Left ventricle myocardium inferior (tissue), 1 donor: ENCODE data around the gene CDH22. TPM values are rescaled to one million over a fixed set of nuclear protein-coding genes. Genes with fewer than 3 reads are reported as not detected.

Experiments
- DNase-seq: peaks from one replicate; pipeline ENCODE4 v3.0.0-alpha.2; 2020
- H3K27ac ChIP-seq: fragments of 200-600 bp; replicated peaks from 2 replicates; pipeline ENCODE4 v1.8.0; 2021
- H3K27me3 ChIP-seq: fragments of 200-600 bp; 2 replicates; pipeline ENCODE4 v1.8.0; 2021; ENCODE audit warnings: low read depth
- H3K36me3 ChIP-seq: fragments of 200-600 bp; 2 replicates; pipeline ENCODE4 v1.8.0; 2021
- H3K4me1 ChIP-seq: fragments of 200-600 bp; 2 replicates; pipeline ENCODE4 v1.8.0; 2021
- H3K4me3 ChIP-seq: fragments of 200-600 bp; 2 replicates; pipeline ENCODE4 v1.8.0; 2021; ENCODE audit warnings: mild to moderate bottlenecking, moderate library complexity
- H3K9me3 ChIP-seq: fragments of 200-600 bp; replicated peaks from 2 replicates; pipeline ENCODE4 v1.8.0; 2021
- intact Hi-C: fragments of 100-400 bp; cut with micrococcal nuclease; formaldehyde crosslinking; loops from one replicate; pipeline ENCODE4 v1.11.0; 2022
- total RNA-seq: library from RNA; stranded (reverse); fragmentation: NEBNext Ultra II Directional; extraction: Animal tissue kit (Norgen Biotek cat#: 25700); gene quantifications from one replicate; pipeline ENCODE4 v1.2.1, GENCODE V29; 2021
- TF ChIP-seq, protein P1 (sequence below): fragments of 200-600 bp; IDR thresholded peaks from 2 replicates; pipeline ENCODE4 v1.8.0; 2021; ENCODE audit warnings: antibody characterized with exemption, mild to moderate bottlenecking, borderline replicate concordance
- donor health status: DM: no; HTN: yes; CAD: no; lungs with severe emphysema.

CDH22 gene
- total RNA-seq, 1 donor from 2014 or later, result 2.3 TPM

DNA sequence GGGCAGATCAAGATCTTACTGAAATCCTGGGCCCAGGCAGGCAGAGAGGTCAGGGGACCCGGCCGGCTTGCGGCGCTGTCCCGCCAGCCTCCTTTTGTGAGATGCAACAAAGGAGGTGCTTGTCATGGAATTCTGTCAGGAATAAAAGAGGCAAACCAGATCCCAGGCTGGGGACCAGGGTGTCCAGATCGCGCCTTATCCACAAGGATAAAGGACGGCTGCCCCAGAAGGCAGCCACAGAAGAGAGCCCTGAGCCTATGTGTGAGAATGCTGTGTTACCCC is 42.6 kb upstream of the CDH22 start:
- no peak for DNase-seq
- Histone ChIP-seq H3K4me1 (peaks cover 18% of the 10 kb centered on the region), H3K9me3 (no peaks in the 10 kb centered on the region), H3K36me3 (peaks cover 26% of the 10 kb centered on the region), H3K27ac (no peak overlapping the region), H3K27me3 (no peaks in the 10 kb centered on the region), H3K4me3 (no peak overlapping the region)
- intact Hi-C loops, result no loop called here
- TF ChIP-seq, protein P1, sequence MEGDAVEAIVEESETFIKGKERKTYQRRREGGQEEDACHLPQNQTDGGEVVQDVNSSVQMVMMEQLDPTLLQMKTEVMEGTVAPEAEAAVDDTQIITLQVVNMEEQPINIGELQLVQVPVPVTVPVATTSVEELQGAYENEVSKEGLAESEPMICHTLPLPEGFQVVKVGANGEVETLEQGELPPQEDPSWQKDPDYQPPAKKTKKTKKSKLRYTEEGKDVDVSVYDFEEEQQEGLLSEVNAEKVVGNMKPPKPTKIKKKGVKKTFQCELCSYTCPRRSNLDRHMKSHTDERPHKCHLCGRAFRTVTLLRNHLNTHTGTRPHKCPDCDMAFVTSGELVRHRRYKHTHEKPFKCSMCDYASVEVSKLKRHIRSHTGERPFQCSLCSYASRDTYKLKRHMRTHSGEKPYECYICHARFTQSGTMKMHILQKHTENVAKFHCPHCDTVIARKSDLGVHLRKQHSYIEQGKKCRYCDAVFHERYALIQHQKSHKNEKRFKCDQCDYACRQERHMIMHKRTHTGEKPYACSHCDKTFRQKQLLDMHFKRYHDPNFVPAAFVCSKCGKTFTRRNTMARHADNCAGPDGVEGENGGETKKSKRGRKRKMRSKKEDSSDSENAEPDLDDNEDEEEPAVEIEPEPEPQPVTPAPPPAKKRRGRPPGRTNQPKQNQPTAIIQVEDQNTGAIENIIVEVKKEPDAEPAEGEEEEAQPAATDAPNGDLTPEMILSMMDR, result no peak

DNA sequence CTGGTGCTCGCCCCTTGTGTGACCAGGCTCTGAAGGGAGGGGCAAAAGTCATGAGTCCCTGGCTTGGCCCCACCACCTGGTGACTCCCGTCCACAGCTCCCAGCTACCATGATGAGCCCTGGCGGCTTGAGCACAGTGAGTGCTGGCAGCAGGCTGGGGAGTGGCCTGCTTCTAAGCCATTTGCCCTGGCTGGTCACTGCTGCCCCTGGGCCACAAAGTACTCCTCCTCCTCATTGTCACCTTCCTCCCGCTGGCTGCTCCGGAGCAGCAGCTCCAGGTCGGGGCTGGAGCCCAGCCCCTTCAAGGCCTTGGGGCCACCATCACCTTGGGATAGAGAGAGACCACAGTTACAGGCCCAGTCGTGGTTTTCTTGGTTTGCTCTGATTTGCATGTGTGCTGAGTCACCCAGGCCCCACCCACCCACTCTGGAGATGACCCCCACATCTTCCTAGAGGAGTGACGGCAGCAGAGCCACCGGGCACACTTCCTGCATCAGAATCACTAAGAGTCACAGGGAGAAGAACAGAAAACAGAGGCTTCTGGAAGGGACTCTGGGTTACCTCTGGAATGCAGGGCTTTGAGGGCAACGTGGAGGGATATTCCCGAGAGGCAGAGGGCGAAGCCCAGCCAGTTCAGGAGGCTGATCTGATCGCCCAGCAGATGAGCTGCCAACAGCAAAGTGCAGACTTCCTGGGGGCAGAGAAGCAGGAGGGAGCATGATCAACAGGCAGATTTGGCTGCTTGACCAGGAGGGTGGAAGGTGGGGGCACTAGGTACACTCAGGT is 42.1 kb upstream of the CDH22 start:
- no peak overlapping the region for H3K27ac ChIP-seq
- H3K27me3 ChIP-seq, result no peaks in the 10 kb centered on the region
- no peak overlapping the region for H3K4me3 ChIP-seq
- no peaks in the 10 kb centered on the region for H3K9me3 ChIP-seq
- no peak for DNase-seq
- H3K4me1 ChIP-seq, result peaks cover 13% of the 10 kb centered on the region
- intact Hi-C loops, result no loop called here
- H3K36me3 ChIP-seq, result peaks cover 26% of the 10 kb centered on the region
- TF ChIP-seq, protein P1, result no peak

DNA sequence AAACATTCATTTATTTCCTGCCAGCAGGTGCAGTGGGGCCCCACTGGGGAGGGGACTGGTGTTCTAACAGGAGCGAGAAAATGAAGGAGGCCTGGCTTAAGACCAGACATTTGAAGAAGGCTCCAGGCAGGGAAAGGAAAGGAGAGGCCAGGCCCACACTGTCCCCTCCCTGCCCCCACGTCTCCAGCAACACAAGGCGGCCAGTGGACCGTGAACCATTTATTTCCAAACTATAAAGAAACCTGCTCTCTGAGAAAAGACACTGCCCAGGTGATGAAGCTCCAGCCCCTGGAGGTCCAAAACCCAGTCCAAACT is 41.4 kb upstream of the CDH22 start:
- TF ChIP-seq, protein P1, result no peak
- no peak overlapping the region for H3K4me3 ChIP-seq
- H3K27ac ChIP-seq, result no peak overlapping the region
- peaks cover 24% of the 10 kb centered on the region for H3K36me3 ChIP-seq
- DNase-seq, result no peak
- no peaks in the 10 kb centered on the region for H3K9me3 ChIP-seq
- intact Hi-C loops, result loop anchor here (5.0 to 10.0 kb wide), 2 partner anchors 215 to 327 kb away; no protein-coding TSS in a partner anchor
- no peaks in the 10 kb centered on the region for H3K27me3 ChIP-seq
- H3K4me1 ChIP-seq, result peaks cover 12% of the 10 kb centered on the region

DNA sequence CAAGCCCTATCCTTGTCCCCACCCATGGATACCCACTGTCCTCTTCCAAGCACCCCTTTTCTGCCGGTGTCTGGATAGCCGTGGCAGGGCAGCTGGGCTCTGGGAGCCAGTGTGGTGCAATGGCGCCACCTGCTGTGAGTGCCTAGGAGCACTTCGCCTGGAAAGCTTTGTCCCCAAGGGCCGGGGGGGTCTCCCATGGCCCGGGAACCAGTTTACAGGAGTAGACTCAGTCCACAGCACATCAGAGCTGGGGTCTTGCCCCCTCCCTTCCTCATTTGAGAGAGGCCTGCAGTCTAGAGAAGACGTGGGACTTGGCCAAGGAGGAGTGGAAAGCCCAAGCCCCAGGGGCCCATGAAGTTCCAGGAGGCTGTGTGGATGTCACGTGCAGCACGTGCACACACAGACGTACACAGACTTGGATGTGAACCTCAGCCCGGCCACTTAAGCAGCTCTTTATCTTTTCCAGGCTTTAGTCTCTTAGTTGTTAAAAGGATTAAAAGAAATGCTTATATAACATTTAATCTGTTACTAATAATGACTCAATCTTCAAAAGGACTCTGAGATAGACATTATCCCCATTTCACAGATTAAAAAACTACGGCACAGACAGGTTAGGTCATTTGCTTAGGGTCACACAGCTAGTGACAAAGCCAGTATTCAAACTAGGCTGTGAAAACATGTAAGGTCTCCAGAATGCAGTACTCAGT is 40.9 kb upstream of the CDH22 start:
- intact Hi-C loops, result loop anchor here (5.0 to 10.0 kb wide), 2 partner anchors 214 to 327 kb away; no protein-coding TSS in a partner anchor
- H3K4me3 ChIP-seq, result no peak overlapping the region
- DNase-seq, result peak; percentile 57
- no peaks in the 10 kb centered on the region for H3K9me3 ChIP-seq
- TF ChIP-seq, protein P1, result peak; percentile 87
- no peaks in the 10 kb centered on the region for H3K27me3 ChIP-seq
- peaks cover 22% of the 10 kb centered on the region for H3K36me3 ChIP-seq
- H3K4me1 ChIP-seq, result peaks cover 12% of the 10 kb centered on the region
- no peak overlapping the region for H3K27ac ChIP-seq

DNA sequence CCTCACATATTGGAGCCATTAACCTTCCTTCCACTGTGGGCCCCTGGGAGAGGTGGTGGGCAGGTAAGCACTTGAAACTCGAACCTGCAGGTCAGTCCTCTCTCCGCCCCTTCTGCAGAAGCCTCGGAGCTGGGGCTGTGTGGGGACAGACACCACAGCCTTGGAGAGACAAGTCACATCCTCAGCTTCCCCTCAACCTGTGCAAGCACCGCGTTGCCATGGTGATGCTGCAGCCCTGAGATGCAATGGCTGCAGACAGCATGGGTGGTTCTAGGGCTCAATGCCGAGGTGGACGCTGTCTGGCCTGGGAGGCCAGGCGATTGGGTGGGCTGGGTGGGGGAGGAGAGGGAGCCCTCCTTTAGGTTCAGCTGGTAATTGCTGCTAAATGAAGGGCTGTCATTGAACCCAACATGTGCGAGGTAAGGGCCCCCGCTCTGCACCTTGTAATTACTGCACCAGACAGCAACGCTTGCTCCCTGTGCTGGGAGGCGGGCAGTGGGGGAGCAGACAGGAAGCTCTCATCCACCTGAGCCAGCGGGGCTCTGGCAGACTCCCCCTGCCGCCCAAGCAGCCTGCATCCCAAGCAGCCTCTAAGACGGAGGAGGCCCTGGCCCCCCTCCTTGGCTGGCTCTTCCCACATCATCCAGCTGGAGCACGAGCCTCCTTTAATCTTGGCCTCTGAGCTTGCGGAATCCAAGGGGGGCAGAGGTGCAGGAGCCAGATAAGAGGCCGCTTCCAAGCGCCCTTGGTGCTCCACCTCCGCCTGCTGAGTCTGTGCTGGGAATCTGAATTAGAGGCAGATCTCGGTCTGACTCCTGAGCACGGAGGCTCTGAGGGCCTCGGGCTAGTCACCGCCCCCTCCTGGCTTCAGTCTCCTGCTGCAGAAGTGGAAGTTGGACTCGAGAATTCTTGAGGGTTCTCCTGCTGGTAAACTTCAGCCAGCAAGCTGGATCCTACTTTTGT is 39.8 kb upstream of the CDH22 start:
- TF ChIP-seq, protein P1, result no peak
- Histone ChIP-seq H3K36me3 (peaks cover 22% of the 10 kb centered on the region), H3K27me3 (peaks cover 5% of the 10 kb centered on the region), H3K27ac (no peak overlapping the region), H3K4me1 (peaks cover 17% of the 10 kb centered on the region), H3K9me3 (no peaks in the 10 kb centered on the region), H3K4me3 (no peak overlapping the region)
- intact Hi-C loops, result loop anchor here (5.0 to 10.0 kb wide), 2 partner anchors 213 to 326 kb away; no protein-coding TSS in a partner anchor
- no peak for DNase-seq
